NCI-H345 treated with DMSO at 0.1 percent for 48 hours (cell line): ENCODE results near the gene ZNF516.

Source experiments
- DNase-seq: peaks from one replicate; lab custom pipeline; 2025; ENCODE audit not compliant: unreplicated experiment; lab: John Stamatoyannopoulos, UW

The ZNF516 gene

GRCh38 chr18:76471593-76471992, 23.4 kb downstream of the ZNF516 start:
- no peak for DNase-seq

GRCh38 chr18:76468345-76469304, 26.4 kb downstream of the ZNF516 start:
- DNase-seq: no peak

- DNase-seq: no peak
Observed at GRCh38 chr18:76467371-76468190, 27.5 kb downstream of the ZNF516 start.

- DNase-seq: no peak
Observed at GRCh38 chr18:76466410-76466991, 28.5 kb downstream of the ZNF516 start.

GRCh38 chr18:76465630-76466409, 29.2 kb downstream of the ZNF516 start:
- DNase-seq: no peak

- DNase-seq: no peak
Observed at GRCh38 chr18:76464281-76465259, 30.5 kb downstream of the ZNF516 start.

- no peak for DNase-seq
Observed at GRCh38 chr18:76463872-76464271, 31.2 kb downstream of the ZNF516 start.

GRCh38 chr18:76463358-76463757, 31.7 kb downstream of the ZNF516 start:
- DNase-seq: no peak

- DNase-seq: no peak
Observed at GRCh38 chr18:76462326-76462694, 32.7 kb downstream of the ZNF516 start.

- no peak for DNase-seq
Observed at GRCh38 chr18:76461692-76462325, 33.2 kb downstream of the ZNF516 start.

GRCh38 chr18:76461148-76461547, 33.9 kb downstream of the ZNF516 start:
- DNase-seq: no peak

- DNase-seq: no peak
Observed at GRCh38 chr18:76460482-76460881, 34.6 kb downstream of the ZNF516 start.

GRCh38 chr18:76459687-76460350, 35.2 kb downstream of the ZNF516 start:
- DNase-seq: no peak

- no peak for DNase-seq
Observed at GRCh38 chr18:76459312-76459686, 35.7 kb downstream of the ZNF516 start.

GRCh38 chr18:76458522-76459311, 36.3 kb downstream of the ZNF516 start:
- no peak for DNase-seq

- DNase-seq: no peak
Observed at GRCh38 chr18:76457957-76458356, 37.1 kb downstream of the ZNF516 start.

- DNase-seq: no peak
Observed at GRCh38 chr18:76457475-76457874, 37.6 kb downstream of the ZNF516 start.

GRCh38 chr18:76456823-76457222, 38.2 kb downstream of the ZNF516 start:
- no peak for DNase-seq
